COLO668 (cell line): Measurements from ENCODE around the gene DPYSL5.

Experiments used
- DNase-seq: peaks from one replicate; lab custom pipeline; 2025; ENCODE audit not compliant: unreplicated experiment; lab: John Stamatoyannopoulos, UW

DPYSL5 gene

DNA sequence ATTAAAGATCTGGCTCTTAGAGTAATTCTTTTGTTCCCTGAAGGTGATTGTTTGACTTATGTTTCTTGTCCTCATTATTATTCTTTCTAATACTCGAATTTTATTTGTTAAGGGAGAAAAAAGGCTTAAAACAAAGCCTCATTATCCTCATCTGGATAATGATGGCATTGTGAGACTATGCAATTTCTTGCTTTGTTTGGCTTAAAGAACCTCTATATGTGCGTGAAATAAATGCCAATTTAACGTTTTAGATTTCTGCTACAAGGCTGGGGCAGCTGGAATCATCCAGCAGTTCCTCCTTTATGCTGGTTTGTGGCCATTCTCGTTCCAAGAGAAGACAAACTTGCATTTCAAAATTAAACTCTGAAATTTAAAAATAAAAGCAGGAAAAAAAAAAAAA is 4.9 kb upstream of the DPYSL5 start:
- no peak for DNase-seq

DNA sequence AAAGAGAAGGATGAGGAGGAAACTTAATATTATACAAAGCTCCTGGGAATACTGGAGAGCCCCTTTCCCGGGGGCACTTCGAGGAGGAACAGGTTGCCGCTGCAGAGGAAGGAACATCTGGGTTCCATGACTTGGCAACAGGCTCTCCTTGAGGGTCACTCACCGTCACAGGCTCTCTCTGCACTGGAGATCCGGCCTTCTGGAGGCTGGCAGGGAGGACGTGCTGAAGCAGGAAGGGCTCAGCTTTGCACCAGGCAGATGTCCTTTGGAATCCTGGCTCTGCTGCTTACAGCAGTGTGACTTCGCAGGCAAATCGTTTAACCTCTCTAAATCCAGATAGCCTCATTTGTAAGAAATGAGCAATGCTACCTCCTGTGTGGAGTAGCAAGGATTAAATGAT is 2.9 kb upstream of the DPYSL5 start:
- DNase-seq, result no peak

DNA sequence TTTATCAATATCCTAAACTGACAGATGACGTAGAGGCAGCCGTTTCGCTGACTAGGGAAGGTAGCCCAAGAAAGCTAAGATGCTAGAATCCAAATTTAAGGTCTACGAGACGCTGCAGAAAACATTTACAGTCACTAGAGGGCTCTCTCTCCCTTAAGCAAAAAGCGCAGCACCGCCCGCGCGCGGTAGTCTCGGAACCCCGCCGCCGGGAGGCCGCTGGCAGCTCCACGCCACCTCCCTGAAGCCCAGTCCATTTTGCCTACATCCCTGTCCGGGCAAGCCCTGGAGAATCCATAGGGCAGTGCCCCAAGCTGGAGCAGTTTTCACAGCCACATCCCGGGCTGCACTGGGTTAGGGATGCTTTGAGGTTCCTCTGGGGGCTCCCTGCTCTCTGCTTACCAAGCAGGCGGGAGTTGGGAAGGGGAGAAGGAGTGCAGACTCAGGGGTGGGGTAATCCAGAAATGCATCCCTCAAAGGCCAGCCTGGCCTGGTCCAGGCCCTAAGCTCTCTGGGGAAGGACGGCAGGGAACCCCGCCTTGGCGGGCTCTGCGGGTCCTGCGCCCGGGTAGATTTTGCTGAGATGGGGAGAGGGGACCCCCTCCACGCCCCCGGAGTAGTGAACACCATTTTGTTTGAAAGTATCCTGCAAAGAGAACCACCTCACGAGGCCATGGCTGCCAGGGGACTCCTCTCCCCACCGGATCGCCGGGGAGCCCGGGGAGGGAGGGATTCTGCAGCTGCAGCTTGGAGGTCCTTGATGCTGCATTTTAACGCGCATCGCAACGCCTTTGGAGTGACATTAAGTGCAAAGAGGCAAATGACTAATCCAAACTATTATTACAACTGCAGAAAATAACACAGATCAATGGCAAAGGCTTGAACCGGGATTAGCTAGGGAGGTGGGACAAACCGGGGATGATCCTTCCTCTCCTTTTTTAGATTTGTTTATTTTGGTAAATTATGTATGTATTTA is 1.3 kb upstream of the DPYSL5 start:
- DNase-seq, result peak; percentile 88

DNA sequence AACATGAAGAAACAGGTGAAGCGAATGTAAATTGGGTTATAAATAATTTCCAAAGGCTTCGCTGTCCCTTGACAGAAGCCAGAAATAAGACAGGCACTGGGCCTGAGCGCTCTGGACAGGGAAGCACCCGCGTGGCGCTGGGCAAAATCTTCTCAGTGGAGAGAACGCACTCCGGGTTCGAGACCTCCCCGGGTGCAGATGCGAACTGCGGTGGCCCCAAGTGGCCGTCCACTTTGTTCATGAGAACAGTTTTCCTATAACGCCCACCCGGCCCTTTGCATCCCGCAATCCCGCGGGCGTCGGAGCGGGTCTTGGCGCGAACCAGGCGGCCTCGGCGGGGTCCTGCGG is 651 bp upstream of the DPYSL5 start:
- no peak for DNase-seq

DNA sequence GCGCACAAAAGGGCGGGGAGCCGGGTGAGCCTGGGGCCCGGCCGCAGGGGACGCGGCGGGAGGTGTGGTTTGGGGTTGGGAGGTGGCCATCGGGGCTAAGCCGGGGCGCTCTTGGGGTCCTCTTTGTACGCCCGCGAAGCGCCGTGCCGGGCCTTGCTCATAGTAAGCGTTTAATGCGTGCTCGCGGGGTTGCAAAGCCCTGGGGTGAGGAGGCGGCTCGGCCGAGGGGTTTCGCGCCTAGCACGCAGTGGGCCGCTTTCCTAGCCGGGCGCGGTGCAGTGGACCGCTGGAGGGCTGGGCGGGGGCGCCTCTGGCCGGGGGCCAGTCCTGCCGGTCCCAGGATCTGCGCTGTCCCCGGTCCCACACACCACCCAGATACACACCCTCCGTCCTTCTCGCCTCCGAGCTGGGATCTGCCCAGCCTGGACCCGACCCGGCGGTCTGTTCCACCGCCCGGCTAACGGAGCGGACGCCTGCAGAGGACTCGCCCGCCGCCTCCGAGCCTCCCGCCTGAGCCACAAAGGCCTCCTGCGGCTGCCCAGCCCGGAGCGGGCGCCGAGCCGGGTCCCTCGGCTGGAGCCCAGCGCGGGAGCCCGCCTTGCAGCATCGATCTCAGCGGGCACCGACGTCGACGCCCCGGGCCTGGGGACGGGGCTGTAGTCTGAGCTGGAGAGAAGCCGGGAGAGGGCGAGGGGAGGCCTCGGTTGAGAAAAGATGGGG is 564 bp downstream of the DPYSL5 start:
- peak; percentile 48 for DNase-seq

DNA sequence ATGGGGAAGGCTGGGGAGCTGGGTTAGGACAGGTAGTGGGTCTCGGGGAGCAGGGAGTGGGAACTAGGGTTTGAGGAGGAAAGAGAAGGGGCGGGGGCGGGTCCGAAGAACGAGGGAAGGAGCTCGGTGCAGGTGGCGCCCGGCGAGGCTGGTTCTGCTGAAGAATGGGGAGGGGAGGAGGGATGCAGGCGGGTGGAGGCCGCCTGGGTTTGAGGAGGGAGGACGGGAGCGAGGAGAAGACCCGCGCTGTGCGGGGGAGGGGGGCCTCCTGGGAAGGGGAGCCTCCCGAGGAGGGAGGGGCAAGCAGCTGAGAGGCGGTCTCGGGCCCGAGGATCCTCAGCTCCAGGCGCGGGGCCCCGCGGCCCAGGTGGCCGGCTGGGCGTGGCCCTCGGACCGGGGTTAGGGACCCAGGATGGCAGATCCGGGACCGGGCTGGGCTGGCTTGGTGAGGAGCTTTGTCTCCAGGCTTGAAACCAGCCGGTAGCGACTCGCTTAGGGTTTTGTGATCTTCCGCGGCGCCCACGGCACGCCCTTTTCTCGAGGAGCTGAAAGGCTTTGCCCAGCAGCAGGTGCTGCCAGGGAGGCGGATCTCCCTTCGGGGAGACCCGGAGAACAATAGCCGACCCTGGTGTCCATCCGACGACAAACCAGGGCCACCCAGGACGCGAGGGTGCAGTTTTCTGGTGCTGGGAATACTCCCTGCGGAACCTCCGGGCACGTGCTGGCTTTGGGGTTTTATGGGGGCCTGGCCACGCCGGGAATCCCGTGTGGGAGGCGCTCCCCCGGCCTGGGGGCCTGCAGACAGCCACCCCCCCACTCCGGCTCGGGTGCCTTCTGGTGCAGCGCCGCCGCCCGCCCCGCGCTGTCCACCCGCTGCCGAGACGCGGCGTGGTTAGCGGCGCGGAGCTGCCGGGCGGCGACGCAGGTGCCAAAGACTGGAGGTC is 1.4 kb downstream of the DPYSL5 start:
- peak; percentile 46 for DNase-seq

DNA sequence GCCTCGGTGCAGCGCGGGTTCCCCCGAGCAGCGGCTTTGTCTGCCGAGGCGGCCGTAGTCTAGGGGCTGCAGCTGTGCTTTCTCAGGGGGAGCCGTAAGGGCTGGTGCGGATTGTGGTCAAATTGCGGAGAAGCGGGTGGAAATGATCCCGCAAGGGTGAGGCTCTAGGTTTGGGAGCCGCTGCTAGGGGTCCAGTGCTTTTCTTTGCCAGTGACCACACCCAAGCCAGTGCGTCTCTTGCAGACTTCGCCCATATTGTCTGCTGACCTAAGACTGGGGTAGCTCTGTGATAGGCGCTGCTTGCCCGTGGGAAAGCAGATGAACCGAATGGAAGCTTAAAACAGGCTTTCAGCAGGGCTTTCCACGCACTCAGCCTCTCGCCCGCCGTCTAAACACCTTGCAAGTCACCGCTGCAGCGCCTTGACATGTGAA is 2.1 kb downstream of the DPYSL5 start:
- DNase-seq, result no peak

DNA sequence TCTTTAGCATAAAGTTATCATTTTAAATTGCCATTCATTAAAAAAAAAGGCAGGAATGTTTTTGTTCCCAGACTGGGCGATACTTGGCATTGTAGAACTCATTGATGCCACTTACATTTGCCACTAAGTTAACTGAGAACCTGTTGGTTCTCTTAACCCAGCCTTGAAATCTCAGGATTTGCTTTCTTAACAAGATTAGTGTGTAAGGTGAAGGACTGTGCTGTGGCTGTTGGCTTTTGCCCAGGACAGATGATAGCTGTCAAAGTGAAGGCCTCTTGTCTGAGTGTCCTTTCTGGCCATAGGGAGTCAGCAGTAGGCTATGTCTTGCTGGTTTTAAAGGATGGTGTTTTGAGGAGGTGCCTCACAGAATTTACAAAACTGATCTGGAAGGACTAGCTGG is 2.6 kb downstream of the DPYSL5 start:
- DNase-seq, result no peak

DNA sequence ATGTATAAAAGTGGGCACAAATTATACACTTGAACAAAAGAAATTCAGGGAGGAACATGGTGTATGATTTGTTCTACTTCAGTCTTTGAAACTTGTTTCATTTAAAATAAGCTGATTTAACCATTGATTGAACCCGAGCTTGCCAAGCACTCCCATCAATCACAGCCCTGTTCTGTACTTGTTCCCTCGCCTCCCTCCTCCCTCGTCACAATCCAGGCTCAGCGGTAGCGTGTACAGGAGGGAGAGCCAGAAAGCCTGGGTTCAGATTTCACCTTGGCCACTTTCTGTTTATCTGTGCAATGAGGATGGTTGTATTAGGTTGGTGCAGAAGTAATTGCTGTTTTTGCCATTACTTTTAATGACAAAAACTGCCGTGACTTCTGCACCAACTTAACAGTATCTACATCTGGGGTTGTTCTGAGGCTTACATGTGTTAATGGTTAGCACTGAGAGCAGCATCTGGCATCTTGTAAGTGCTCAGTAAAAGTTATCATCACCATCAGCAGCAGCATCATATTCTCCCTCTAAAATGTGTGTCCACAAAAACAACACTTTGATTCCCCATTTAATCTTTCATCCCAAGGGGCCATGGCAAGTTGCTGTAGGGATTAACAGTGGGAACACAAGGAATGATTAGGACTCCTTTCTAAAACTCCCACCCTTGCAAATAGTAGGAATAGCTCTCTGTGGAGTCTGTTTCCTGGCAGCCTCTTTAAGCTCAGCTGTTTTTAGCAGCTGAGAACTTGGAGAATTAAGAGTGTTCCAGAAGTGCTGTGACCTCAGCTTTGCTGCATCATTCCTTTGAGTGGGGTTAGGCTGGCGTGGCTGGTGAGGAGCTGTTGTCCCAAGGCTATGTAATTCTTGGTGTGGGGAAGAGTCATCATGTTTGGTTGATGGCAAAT is 4.7 kb downstream of the DPYSL5 start:
- DNase-seq, result no peak

DNA sequence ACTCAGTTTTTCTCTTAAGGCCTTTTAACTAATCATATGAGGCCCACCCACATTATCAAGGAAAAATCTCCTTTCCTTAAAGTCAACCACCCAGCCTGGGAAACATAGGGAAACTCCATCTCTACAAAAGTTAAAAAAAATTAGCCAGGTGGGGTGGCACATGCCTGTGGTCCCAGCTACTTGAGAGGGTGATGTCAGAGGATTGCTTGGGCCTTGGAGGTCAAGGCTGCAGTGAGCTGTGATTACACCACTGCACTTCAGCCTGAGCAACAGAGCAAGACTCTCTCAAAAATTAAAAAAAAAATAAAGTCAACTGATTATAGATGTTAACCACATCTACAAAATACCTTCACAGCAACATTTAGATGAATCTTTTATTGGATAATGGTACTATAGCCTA is 5.8 kb downstream of the DPYSL5 start:
- no peak for DNase-seq

DNA sequence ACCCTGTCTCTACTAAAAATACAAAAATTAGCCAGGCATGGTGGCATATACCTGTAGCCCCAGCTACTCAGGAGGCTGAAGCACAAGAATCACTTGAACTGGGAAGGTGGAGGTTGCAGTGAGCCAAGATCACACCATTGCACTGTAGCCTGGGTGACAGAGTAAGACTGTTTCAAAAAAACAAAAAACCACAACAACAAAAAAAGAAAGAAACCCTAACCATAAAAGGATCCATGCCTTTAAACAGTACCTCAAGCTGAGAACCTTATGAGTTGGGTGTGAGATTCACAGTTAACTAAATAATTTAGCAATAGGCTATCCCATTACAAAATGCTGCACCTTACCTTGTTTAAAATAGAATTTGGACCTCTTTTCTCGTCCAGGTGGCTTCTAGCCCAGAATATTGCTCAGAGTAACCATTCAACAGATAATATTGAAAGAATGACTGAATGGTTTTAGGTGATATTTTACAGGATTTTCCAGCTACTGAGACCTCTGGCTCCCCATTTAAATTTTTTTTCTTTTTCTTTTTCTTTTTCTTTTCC is 6.4 kb downstream of the DPYSL5 start:
- no peak for DNase-seq

DNA sequence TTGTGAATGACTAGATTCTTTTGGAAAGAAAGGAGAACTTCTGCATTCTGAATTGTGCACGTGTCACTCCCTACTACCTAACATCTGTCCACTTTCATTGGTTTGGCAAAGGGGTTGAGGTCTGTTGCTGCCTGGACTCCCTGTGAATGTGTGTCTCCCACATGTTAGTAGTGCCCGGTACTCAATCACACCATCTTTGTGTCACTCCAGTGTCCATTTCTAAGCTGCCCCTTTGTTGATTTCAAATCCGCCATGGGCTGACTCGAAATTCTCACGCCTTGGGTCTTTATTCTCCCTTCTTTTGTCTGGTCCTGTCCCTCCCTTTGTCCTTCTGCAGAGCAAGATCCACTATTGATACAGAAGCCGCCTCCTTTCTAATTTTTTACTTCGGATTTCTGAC is 7.5 kb downstream of the DPYSL5 start:
- no peak for DNase-seq

DNA sequence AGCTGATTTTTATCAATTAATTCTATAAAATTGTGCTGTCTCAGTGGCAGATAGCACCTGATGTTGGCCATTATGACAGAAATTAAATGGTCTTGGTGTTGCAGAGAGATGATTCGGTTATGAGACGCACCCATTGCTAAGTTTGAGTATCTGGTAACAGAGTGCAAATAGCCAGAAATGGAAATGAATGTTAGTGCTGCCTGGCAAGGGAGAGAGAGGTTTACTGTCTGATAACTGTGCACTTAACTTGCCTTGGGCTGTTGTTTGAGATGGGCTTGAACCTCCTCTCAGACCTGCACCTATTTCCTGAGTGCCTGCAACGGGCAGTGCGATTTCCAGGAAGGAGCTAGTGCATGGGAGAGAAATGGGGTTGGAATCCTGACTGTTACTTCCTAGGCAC is 11.7 kb downstream of the DPYSL5 start:
- no peak for DNase-seq

DNA sequence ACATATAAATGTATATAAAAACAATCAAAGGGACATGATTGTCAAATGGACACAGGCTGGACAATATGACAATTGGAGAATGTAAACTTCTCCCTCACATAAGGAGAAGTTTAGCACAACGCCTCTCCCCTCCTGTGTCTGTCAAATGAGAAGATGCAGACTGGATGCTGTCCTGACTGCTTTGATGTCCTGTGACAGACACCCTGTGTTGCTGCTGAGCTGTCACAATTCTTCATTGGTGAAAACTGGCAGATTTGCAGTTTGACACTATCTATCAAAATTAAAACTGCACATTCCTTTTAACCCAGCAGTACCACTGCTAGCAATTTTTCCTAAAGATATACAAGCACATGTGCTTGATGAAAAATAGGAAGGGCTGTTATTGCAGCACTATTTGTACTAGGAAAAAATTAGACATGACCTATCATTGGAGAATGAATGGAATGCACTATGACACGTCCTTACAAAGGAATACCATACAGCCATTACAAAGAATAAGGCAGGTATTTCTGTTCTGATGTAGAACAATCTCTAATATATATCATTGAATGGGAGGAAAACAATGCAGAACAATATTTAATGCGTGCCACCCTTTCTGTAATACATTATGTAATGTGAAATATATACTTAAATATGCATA is 12.4 kb downstream of the DPYSL5 start:
- no peak for DNase-seq

DNA sequence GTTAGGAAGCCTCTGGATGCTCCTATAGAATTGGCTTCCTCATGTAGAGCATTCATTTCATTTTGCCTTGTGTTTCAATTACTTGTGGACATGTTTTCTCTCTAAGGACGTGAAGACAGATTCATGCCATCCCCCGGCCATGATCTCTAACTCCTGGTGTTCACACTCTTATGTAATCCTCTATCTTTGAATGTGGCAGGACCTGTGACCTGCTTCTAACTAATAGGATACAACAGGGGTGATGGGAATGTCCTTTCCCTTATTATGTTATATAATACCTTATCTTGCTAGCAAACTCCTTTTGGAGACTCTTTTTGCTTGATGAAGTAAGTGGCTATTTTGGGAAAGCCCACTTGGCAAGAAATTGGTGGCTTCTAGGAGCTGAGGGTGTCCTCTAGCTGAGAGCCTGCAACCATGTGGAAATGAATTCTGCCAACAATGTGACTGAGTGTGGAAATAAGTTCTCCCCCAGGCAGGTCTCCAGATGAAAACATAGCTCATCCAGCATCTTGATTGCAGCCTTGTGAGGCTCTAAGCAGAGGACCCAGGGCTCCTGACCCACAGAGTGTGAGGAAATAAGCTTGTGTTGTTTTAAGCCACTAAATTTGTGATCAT is 13.8 kb downstream of the DPYSL5 start:
- no peak for DNase-seq

DNA sequence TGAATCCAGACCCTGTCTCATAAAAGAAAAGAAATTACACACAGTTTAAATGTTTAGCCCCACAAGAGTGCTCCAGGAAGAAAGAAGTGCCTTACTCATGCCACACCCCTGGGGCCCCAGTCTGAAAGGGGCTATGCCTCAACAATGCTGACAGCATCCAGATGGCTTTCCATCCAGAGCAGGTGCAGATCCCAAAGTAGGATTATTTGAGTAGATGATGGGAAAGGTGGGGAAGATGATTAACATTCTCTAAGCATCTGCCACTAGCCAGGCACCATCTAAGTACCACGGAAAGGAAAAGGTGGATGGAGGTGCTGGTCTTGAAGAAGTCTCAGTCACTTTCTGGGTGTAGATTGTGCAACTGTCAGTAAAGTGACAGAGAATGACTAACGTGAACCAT is 16.3 kb downstream of the DPYSL5 start:
- no peak for DNase-seq

DNA sequence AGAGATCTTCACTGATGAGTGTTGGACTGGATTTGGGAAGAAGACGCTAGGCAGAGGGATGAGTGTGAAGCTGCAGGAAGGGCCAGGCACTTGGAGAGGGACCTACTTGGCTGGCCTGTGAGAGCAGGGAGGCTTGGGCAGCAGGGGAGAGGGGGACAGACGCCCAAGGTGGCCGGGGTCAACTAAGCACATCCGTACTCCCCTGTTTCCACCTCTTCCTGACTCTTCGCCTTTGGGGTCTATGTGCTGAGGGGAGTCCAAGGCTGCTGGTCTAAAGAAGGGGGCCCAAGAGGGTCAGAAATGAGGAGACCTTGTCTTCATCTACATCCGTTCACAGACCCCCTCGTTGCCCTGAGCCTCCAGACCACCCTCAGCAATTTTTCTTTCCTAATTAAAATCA is 16.7 kb downstream of the DPYSL5 start:
- no peak for DNase-seq

DNA sequence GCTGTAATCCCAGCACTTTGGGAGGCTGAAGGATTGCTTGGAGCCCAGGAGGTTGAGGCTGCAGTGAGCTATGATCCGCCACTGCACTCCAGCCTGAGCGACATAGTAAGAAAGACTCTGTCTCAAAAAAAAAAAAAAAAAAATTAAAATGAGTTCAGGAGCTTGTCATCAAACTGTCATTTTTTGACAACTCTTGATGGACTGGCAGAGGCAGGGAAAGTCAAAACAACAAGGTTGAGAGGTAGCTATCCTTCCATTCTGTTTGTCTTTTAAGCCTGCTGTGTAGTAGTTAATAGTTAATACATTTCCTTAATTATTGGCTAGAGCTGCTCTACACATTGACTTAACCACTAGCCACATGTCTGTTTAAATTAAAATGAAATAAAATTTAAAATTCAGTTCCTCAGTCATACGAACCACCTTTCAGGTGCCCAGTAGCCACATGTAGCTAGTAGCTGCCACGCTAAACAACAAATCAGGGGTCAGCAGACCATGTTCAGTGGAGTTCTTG is 22.7 kb downstream of the DPYSL5 start:
- DNase-seq, result no peak
